NCI-H2227 (cell line): Measurements from ENCODE around the gene TXNL4B.

ENCODE experiments used
- DNase-seq: peaks from one replicate; lab custom pipeline; 2025; ENCODE audit not compliant: unreplicated experiment; lab: John Stamatoyannopoulos, UW

The TXNL4B gene

DNA sequence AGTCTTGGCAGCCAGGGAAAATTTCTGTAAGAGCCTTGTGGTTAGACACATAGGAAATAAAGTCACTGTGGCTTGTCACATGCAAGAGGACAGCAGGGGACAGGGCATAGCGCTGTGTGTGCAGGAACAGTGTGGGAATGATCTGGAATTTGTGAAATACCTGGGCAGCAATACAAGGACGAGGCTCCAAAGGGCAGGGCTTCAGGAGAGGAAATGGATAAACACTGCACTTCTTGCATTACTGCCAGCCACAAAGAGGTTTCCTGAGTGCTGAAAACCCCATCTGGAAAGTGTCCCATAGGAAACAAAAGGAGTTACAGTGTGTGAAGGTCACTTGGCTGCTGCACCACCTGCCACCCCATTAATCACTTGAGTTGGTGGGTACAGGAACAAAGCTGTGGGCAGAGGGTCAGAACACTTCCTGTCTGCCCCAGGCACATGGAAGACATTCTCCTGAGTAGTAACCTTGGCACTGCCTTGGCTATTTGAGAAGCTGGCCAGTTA, 51.2 kb downstream of the TXNL4B start:
- DNase-seq, result no peak

DNA sequence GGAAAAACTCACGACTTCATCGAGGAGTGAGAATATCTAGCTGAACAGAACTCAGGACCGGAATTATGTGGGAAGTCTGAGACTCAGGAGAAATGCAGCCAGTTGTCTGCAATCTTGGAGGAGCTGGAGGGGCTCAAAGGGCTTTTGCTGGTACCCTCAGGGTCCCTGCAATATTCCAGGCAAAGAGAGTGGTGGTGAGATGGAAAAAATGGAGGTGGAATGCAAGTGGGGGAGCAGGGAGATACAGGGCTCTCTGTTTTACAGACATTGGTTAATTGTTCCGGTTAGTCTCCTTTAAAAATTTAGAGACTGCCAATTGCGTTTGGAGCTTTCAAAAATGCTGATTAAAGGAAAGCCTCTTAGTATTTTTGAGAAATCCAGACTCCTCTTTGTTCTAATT, 57.3 kb downstream of the TXNL4B start:
- DNase-seq, result no peak
